SH-SY5Y (cell line): ENCODE results near the gene EDRF1.

Experiments used
- GATA2 ChIP-seq: IDR thresholded peaks from 2 replicates; pipeline ENCODE4 v1.6.1; 2011; ENCODE audit warnings: mild to moderate bottlenecking, low read depth, low read length
- GATA3 ChIP-seq: IDR thresholded peaks from 2 replicates; pipeline ENCODE4 v1.6.1; 2011; ENCODE audit warnings: low read depth, mild to moderate bottlenecking, low read length, moderate library complexity

The EDRF1 gene

GRCh38 chr10:125812128-125812750, 92.7 kb downstream of the EDRF1 start:
- TF ChIP-seq GATA2 (no peak), GATA3 (no peak)
